Bronchial epithelial cell (primary cell): ENCODE results near the gene KIF15. TPM values are rescaled to one million over a fixed set of nuclear protein-coding genes. Genes with fewer than 3 reads are reported as not detected.

ENCODE experiments used
- DNase-seq: peaks from one replicate; pipeline ENCODE4 v3.0.0-alpha.2; 2010; ENCODE audit warnings: low read depth
- FAIRE-seq: peaks from 2 replicates; lab custom pipeline; 2011; peaks lifted over from hg19 to GRCh38; lab: Jason Lieb, UNC
- H3K27me3 ChIP-seq: 2 replicates; pipeline ENCODE4 v1.5.1; 2011; ENCODE audit warnings: low read length; ENCODE audit not compliant: control insufficient read depth, insufficient read depth
- H3K36me3 ChIP-seq: 2 replicates; pipeline ENCODE4 v1.5.1; 2011; ENCODE audit warnings: low read length; ENCODE audit not compliant: control insufficient read depth, insufficient read depth
- H3K4me3 ChIP-seq: 2 replicates; pipeline ENCODE4 v1.5.1; 2011; ENCODE audit warnings: mild to moderate bottlenecking, low read depth, low read length, control low read depth
- total RNA-seq: library from RNA; depleted of rRNA; stranded (reverse); fragments of >200 nt; gene quantifications from 2 replicates; pipeline ENCODE4 v1.2.1, GENCODE V29; 2014
- TF ChIP-seq, protein P1 (sequence below): IDR thresholded peaks from 2 replicates; pipeline ENCODE4 v1.5.1; 2011; ENCODE audit warnings: mild to moderate bottlenecking, moderate library complexity, low read length, control low read depth, inconsistent platforms; ENCODE audit not compliant: insufficient read depth, severe bottlenecking

KIF15 gene
- total RNA-seq, 1 donor from 2014 or later: 0.53 TPM

DNA sequence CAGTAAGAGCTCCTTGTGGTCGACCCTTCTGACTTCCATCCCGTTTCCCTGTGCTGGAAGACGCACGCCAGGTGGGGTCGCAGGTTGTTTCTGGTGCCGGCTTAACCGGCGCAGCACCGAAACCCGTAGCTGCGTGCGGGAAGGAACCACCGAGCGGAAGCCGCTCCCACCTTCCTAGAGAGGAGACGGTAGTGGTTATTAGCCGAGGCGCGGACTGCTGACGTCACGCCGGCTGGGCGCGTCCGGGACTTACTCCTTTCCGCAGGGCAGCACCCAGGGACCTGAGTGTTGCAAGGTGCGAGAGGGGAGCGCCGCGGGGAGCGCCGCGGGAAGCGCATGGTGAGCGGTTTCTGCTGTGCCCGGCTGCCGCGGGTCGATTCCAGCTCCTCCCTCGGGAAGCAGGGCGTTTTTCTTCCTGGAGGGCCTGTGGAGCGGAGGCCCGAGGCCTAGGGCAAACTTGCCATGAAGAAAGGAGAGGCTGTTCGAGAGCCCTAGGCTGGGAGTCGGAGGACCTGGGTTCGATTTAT, 32.1 kb upstream of the KIF15 start, which contains the start of gene ZNF501:
Gene ZNF501, plus strand, starts transcription at position 252 of the 527 bp plus-strand sequence. CDS start 4,787 bp downstream, outside the sequence.
- no peaks in the 10 kb centered on the region for H3K36me3 ChIP-seq
- H3K27me3 ChIP-seq: no peaks in the 10 kb centered on the region
- DNase-seq (peak; percentile 78), FAIRE-seq (no peak)
- TF ChIP-seq, protein P1, sequence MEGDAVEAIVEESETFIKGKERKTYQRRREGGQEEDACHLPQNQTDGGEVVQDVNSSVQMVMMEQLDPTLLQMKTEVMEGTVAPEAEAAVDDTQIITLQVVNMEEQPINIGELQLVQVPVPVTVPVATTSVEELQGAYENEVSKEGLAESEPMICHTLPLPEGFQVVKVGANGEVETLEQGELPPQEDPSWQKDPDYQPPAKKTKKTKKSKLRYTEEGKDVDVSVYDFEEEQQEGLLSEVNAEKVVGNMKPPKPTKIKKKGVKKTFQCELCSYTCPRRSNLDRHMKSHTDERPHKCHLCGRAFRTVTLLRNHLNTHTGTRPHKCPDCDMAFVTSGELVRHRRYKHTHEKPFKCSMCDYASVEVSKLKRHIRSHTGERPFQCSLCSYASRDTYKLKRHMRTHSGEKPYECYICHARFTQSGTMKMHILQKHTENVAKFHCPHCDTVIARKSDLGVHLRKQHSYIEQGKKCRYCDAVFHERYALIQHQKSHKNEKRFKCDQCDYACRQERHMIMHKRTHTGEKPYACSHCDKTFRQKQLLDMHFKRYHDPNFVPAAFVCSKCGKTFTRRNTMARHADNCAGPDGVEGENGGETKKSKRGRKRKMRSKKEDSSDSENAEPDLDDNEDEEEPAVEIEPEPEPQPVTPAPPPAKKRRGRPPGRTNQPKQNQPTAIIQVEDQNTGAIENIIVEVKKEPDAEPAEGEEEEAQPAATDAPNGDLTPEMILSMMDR: no peak
- H3K4me3 ChIP-seq: peak within 1 kb of the TSS; percentile 69

DNA sequence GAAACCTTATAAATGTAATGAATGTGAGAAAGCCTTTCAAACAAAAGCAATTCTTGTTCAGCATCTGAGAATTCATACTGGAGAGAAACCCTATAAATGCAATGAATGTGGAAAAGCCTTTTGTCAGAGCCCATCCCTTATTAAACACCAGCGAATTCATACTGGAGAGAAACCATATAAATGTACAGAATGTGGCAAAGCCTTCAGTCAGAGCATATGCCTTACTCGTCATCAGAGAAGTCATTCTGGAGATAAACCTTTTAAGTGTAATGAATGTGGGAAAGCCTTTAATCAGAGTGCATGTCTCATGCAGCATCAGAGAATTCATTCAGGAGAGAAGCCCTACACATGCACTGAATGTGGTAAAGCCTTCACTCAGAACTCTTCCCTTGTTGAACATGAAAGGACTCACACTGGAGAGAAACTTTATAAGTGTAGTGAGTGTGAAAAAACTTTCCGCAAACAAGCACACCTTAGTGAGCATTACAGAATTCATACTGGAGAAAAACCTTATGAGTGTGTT, 26.9 kb upstream of the KIF15 start:
- TF ChIP-seq, protein P1: no peak
- no peak for DNase-seq
- H3K36me3 ChIP-seq: peaks cover 2% of the 10 kb centered on the region
- H3K4me3 ChIP-seq: no peak overlapping the region
- no peaks in the 10 kb centered on the region for H3K27me3 ChIP-seq
- FAIRE-seq: no peak

DNA sequence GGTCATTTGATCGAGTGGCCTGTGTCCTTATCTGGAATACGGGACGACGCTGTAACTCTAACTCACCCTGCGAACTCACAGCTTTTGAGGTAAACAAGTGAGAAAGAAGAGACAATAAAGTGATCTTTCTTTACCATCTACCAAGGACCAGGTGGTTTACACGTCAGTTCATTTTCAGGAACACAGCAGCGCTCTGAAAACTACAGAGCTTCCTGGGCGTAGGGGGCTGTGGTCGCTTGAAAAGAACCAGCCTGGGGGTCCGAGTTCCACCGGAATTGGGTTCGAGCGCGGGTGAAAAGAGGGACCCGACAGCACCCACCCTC, 532 bp upstream of the KIF15 start:
- FAIRE-seq (no peak), DNase-seq (no peak)
- H3K4me3 ChIP-seq: peak overlapping the region; percentile 71
- TF ChIP-seq, protein P1: no peak
- peaks cover 2% of the 10 kb centered on the region for H3K36me3 ChIP-seq
- no peaks in the 10 kb centered on the region for H3K27me3 ChIP-seq

DNA sequence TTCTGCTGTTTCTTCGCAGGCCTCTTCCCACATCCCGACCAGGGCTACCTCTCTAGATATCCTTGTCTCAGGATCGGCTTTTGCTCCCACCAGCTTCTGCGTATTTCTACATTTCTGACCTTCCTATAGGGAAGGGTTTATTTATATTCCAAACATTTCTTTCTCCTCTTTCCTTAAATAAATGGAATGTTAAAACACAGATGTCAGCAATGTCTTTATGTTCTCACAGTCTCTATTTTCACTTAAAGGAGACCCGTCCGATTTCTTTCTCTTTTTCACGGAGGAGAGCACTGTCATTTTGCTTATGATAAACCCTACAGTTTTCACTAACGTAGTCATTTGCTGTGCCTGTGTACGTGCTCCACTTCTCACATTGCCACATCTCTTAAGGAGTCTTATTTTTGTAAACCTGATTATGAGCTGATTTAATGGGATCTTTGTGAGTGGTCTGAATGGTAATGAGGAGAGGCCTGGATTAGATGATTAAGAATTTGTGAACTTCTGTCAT, 630 bp downstream of the KIF15 start:
- no peak for FAIRE-seq
- peak; percentile 30 for DNase-seq

DNA sequence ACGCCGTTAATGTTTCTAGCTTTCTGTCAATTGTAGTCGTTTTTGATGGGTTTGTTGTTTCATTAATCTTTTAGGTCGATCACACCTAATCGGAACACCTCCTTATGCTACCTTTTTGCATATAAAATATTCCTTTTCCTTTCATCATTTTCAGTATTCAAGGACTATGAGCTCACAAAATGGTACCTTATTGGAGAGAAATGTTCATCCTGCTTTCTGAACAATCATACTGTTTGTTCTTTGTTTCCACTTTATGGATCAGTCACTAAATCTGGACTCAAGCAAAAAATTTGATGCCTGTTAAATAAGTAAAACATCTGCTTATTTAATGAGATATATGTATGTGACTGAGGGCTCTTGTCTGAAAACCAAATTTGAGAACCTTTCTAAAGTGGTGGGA, 1.1 kb downstream of the KIF15 start:
- Histone ChIP-seq H3K36me3 (peaks cover under 1% of the 10 kb centered on the region), H3K4me3 (peak overlapping the region; percentile 71), H3K27me3 (no peaks in the 10 kb centered on the region)
- FAIRE-seq: no peak
- TF ChIP-seq, protein P1: no peak
- DNase-seq: no peak

More for the DNA sequence above, 630 bp downstream of the KIF15 start:
- TF ChIP-seq, protein P1: no peak
- Histone ChIP-seq H3K27me3 (no peaks in the 10 kb centered on the region), H3K4me3 (peak overlapping the region; percentile 71), H3K36me3 (peaks cover 2% of the 10 kb centered on the region)

DNA sequence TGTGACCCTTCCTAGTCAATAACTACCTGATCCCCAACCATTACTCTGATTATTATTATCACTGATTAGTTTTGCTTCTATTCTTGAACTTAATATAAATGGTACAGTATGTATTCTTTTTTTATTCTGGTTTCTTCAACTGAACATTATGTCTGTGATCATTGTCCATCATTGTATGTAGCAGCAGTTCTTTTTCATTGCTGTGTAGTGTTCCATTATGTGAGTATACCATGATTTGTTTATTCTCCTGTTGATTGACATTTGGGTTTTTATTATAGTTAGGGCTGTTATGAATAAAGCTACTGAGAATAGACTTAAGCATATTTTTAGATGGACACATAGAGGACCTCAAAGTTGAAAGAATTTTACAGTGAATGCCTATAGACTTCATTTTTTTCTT, 2.7 kb downstream of the KIF15 start:
- no peaks in the 10 kb centered on the region for H3K27me3 ChIP-seq
- DNase-seq: no peak
- no peaks in the 10 kb centered on the region for H3K36me3 ChIP-seq
- TF ChIP-seq, protein P1: no peak
- H3K4me3 ChIP-seq: no peak overlapping the region
- no peak for FAIRE-seq
